GM12875 (cell line): ENCODE measurements around the gene ARHGAP27.
"Not testable (repeated sequence)": the region's sequence is repeated elsewhere in the genome, so short reads cannot be mapped to it uniquely, and the experiment has no call there.

Experiments used
- H3K4me3 ChIP-seq: one replicate; pipeline ENCODE4 v1.5.1; 2011; ENCODE audit warnings: low read depth, low read length, control low read depth
- CTCF ChIP-seq: IDR thresholded peaks from 2 replicates; pipeline ENCODE4 v1.5.1; 2011; ENCODE audit warnings: low read depth, mild to moderate bottlenecking, control low read depth, inconsistent platforms, low read length, moderate library complexity, borderline replicate concordance; ENCODE audit not compliant: insufficient read depth

Gene ARHGAP27

GRCh38 chr17:45441526-45442310 lies 9.0 kb upstream of the ARHGAP27 start:
- H3K4me3 ChIP-seq: no peak overlapping the region
- no peak for TF ChIP-seq CTCF

GRCh38 chr17:45440839-45441515 lies 8.3 kb upstream of the ARHGAP27 start:
- H3K4me3 ChIP-seq: not testable (repeated sequence)

- TF ChIP-seq CTCF: no peak
- no peak overlapping the region for H3K4me3 ChIP-seq
Measured at GRCh38 chr17:45440161-45440778, 7.6 kb upstream of the ARHGAP27 start.

GRCh38 chr17:45438931-45439610 lies 6.4 kb upstream of the ARHGAP27 start:
- H3K4me3 ChIP-seq: no peak overlapping the region
- no peak for TF ChIP-seq CTCF

GRCh38 chr17:45437465-45438283 lies 5.0 kb upstream of the ARHGAP27 start:
- no peak overlapping the region for H3K4me3 ChIP-seq
- no peak for TF ChIP-seq CTCF

- H3K4me3 ChIP-seq: no peak overlapping the region
- no peak for TF ChIP-seq CTCF
Measured at GRCh38 chr17:45436625-45437464, 4.2 kb upstream of the ARHGAP27 start.
